Gastrocnemius medialis (tissue), 4 donors: ENCODE data around the gene PDS5A.

Experiments
- CTCF ChIP-seq, 5 experiments: fragments of 450-650 bp in 3 of 5; fragments of 200-600 bp in 2 of 5; sonication (generic) in 2 of 5; IDR thresholded peaks in 4 of 5; conservative IDR thresholded peaks in 1 of 5; 1 replicate in 4 of 5; 2 replicates in 1 of 5; pipeline ENCODE4 v1.5.1; 2016 to 2019; ENCODE audit warnings: antibody characterized with exemption in 5 of 5, mild to moderate bottlenecking in 3 of 5, moderate library complexity in 3 of 5
- POLR2A ChIP-seq, 2 donors: fragments of 450-650 bp; IDR thresholded peaks; one replicate each; pipeline ENCODE4 v1.6.1; 2017; ENCODE audit warnings: antibody characterized with exemption in 2 of 2, mild to moderate bottlenecking in 2 of 2, moderate library complexity in 2 of 2

- TF ChIP-seq CTCF (IDR thresholded peaks at IDR 0.05 in 4 of 5, conservative IDR thresholded peaks at IDR 0.05 in 1 of 5), result no peak
- TF ChIP-seq POLR2A (IDR thresholded peaks at IDR 0.05), result no peak
Measured at GRCh38 chr4:39998659-39999345, 21.1 kb upstream of the PDS5A start.
